Measurements from ENCODE around the gene XPR1.
"Not testable (repeated sequence)": the region's sequence is repeated elsewhere in the genome, so short reads cannot be mapped to it uniquely, and the experiment has no call there.

XPR1 gene

GRCh38 chr1:180842491-180843275 is 210.9 kb downstream of the XPR1 start:
- no peak for DNase-seq

GRCh38 chr1:180845352-180845751 is 213.5 kb downstream of the XPR1 start:
- no peak for DNase-seq

GRCh38 chr1:180848191-180848590 is 216.4 kb downstream of the XPR1 start:
- no peak for DNase-seq

GRCh38 chr1:180849031-180849775 is 217.4 kb downstream of the XPR1 start:
- DNase-seq: peak; percentile 5

GRCh38 chr1:180851995-180852887 is 220.4 kb downstream of the XPR1 start:
- DNase-seq: no peak

- no peak for DNase-seq
Measured at GRCh38 chr1:180854001-180854400, 222.2 kb downstream of the XPR1 start.

GRCh38 chr1:180854456-180854855 is 222.6 kb downstream of the XPR1 start:
- DNase-seq: no peak

- DNase-seq: not testable (repeated sequence)
Measured at GRCh38 chr1:180857947-180858725, 226.3 kb downstream of the XPR1 start.

- no peak for DNase-seq
Measured at GRCh38 chr1:180859306-180859705, 227.5 kb downstream of the XPR1 start.

GRCh38 chr1:180860535-180860934 is 228.7 kb downstream of the XPR1 start:
- DNase-seq: no peak

- DNase-seq: no peak
Measured at GRCh38 chr1:180862305-180862704, 230.5 kb downstream of the XPR1 start.

- peak; percentile 38 for DNase-seq
Measured at GRCh38 chr1:180863158-180863775, 231.4 kb downstream of the XPR1 start.

- peak; percentile 43 for DNase-seq
Measured at GRCh38 chr1:180881806-180882509, 250.1 kb downstream of the XPR1 start.

- DNase-seq: no peak
Measured at GRCh38 chr1:180884588-180885300, 252.9 kb downstream of the XPR1 start.

GRCh38 chr1:180886338-180886737 is 254.5 kb downstream of the XPR1 start:
- no peak for DNase-seq

- no peak for DNase-seq
Measured at GRCh38 chr1:180887841-180888240, 256.0 kb downstream of the XPR1 start.

- DNase-seq: no peak
Measured at GRCh38 chr1:180888870-180889269, 257.0 kb downstream of the XPR1 start.

GRCh38 chr1:180889325-180889724 is 257.5 kb downstream of the XPR1 start:
- DNase-seq: no peak

- DNase-seq: no peak
Measured at GRCh38 chr1:180892272-180892671, 260.4 kb downstream of the XPR1 start.

GRCh38 chr1:180892675-180893074 is 260.9 kb downstream of the XPR1 start:
- no peak for DNase-seq

GRCh38 chr1:180893614-180894013 is 261.8 kb downstream of the XPR1 start:
- no peak for DNase-seq
